HG02642 (cell line): ENCODE data around the gene ABHD5.

Source experiments
- ATAC-seq: cut with Tn5 transposase; IDR thresholded peaks from one replicate; pipeline ENCODE4 v1.9.1; 2021; ENCODE audit warnings: mild to moderate bottlenecking; ENCODE audit not compliant: unreplicated experiment, poor library complexity

The ABHD5 gene

GRCh38 chr3:43773273-43774094 lies 82.7 kb downstream of the ABHD5 start:
- no peak for ATAC-seq

- ATAC-seq = no peak
Observed at GRCh38 chr3:43774799-43775198, 84.1 kb downstream of the ABHD5 start.

GRCh38 chr3:43776101-43776500 lies 85.4 kb downstream of the ABHD5 start:
- no peak for ATAC-seq

GRCh38 chr3:43779850-43780249 lies 89.1 kb downstream of the ABHD5 start:
- no peak for ATAC-seq

- ATAC-seq = no peak
Observed at GRCh38 chr3:43782541-43782940, 91.8 kb downstream of the ABHD5 start.
